Measurements from ENCODE around the gene TRIM40.

The TRIM40 gene

DNA sequence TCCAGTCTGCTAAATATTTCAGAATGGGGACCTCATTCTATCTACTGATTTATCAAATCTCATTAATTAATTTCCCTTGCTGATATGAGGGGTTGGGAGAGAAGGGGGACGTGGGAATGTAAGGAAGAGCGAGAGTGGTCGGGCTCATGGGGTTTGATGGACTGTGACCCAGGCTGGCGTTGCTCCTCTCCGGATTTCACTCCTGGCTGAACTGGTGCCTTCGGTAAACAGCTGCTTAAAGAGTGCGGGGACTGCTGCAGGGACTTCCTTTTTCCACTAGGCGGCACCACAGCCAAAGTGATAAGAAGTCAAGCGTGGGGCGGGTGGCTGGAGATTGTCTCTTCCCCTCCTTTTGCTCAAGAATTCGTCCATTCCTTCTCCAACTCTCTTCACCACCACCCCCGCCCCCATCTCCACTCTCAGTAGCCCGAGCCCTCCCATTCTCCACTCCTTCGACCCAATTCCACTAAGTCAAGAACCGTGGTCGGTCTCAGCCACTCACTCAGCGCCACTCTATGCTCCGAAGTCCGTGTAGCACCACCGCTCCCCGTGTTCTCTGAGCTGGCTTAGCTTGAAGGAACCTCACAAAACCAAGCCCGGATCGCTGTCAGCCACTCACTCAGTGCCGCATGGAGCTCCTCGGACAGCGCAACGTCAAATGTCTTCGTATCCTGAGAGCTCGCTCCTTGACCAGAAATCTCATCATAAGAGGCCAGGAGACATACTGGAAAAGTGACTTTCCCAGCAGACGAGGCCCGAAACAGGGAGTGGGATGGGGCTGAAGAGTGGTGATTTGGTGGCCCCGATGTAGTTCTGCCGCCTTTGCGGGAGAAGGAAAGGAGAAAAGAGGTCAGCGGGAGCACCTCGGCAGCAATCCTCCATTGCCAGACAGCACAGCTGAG is 32.7 kb upstream of the TRIM40 start:
- TF ChIP-seq, protein P1, sequence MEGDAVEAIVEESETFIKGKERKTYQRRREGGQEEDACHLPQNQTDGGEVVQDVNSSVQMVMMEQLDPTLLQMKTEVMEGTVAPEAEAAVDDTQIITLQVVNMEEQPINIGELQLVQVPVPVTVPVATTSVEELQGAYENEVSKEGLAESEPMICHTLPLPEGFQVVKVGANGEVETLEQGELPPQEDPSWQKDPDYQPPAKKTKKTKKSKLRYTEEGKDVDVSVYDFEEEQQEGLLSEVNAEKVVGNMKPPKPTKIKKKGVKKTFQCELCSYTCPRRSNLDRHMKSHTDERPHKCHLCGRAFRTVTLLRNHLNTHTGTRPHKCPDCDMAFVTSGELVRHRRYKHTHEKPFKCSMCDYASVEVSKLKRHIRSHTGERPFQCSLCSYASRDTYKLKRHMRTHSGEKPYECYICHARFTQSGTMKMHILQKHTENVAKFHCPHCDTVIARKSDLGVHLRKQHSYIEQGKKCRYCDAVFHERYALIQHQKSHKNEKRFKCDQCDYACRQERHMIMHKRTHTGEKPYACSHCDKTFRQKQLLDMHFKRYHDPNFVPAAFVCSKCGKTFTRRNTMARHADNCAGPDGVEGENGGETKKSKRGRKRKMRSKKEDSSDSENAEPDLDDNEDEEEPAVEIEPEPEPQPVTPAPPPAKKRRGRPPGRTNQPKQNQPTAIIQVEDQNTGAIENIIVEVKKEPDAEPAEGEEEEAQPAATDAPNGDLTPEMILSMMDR (IDR thresholded peaks at IDR 0.05), result peak; percentile 89
- TF ChIP-seq ZFX (IDR thresholded peaks at IDR 0.05; ENCODE audit: borderline replicate concordance), result no peak
- H3K27ac ChIP-seq, result peak overlapping the region; percentile 38; the same call in 1 of the 2 replicates

DNA sequence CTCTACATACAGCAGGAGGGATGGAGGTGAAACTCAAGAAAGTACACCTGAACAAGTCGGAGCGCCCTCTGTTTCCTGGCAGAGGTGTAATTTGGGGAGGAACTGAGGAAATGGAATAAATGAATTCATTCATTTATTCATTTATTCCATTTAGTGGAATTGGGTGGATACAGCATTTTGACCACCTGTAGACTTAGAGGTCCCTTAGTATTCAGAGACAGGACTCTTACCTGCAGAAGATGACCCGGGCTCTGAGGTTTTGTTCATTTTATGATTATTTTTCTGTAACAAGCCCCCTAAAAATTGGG is 32.1 kb upstream of the TRIM40 start:
- no peak overlapping the region for H3K27ac ChIP-seq
- no peak for TF ChIP-seq ZFX (IDR thresholded peaks at IDR 0.05; ENCODE audit: borderline replicate concordance)
- TF ChIP-seq, protein P1 (IDR thresholded peaks at IDR 0.05), result no peak

DNA sequence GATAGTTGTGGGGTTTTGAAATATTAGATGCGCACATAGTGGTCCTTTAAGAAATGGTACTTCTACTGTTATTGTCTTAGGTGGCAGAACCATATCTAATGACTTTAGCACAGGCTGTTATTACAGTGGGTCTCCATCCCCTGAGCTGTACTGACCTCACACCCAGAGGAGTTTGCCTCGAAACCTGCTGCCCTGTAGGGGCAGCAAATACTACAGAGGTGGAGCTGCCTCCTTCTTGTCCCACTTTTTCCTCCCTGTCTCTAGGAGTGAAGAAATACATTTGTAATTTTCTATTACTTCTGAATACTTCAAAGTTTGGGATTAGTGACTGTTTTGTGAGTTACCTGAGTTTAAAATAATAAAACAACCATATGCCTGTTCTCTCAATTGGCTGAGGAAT is 31.3 kb upstream of the TRIM40 start:
- TF ChIP-seq, protein P1 (IDR thresholded peaks at IDR 0.05), result no peak
- TF ChIP-seq ZFX (IDR thresholded peaks at IDR 0.05; ENCODE audit: borderline replicate concordance), result no peak
- no peak overlapping the region for H3K27ac ChIP-seq

DNA sequence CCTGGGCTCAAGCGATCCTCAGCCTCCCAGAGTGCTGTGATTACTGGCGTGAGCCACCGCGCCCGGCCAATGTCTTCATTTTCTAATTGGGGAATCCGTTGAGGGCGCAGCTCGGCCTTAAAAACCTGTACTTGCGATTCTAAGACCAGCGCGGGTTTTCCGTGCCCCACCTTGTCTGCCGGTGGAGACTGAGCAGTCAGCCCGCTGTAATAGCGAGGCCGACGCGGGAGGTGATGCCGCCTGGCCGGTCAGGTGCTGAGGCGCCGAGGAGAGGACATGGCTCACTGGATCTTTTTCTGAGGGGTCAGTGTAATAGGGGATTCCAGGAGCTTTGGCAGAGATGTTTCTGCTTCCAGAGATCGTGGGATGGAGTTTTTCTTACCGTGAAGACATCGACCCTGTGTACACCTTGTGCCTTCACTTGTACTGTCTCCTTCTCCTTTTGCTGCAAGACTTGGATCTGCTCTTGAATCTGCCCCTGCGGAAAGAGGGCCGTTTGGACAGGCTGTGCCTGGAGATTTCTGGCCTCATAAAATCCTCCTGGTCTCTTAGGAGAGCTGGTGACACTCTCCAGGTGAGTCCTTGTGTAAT is 24.6 kb upstream of the TRIM40 start:
- no peak for TF ChIP-seq ZFX (IDR thresholded peaks at IDR 0.05; ENCODE audit: borderline replicate concordance)
- TF ChIP-seq, protein P1 (IDR thresholded peaks at IDR 0.05), result no peak
- no peak overlapping the region for H3K27ac ChIP-seq

DNA sequence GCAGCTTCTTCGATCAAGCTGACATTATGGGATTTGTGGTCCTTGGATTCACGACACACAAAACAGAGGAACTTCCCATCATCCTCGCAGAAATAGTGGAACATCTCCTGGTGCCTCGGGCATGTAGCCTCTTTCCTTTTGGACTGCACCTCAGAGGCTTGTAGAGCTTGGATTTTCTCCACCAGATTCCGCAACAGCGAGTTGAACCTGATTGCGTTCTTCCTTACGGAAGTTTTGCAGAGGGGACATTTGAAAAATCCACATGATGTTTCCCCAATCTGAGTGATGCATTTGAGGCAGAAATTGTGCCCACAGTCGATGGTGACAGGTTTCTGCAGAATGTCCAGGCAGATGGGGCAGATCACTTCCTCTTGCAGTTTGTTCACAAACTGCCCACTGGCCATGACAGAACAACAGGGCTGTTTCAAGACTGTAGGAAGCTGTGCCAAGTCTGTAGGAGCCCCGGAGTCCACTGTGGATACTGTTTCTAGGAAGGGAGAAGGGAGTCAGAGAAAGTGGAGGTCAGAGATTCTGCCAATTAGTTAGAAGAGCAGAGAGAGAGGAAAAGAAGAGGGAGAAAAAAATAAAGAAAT is 23.4 kb upstream of the TRIM40 start:
- H3K27ac ChIP-seq, result no peak overlapping the region
- TF ChIP-seq ZFX (IDR thresholded peaks at IDR 0.05; ENCODE audit: borderline replicate concordance), result no peak
- TF ChIP-seq, protein P1 (IDR thresholded peaks at IDR 0.05), result no peak

DNA sequence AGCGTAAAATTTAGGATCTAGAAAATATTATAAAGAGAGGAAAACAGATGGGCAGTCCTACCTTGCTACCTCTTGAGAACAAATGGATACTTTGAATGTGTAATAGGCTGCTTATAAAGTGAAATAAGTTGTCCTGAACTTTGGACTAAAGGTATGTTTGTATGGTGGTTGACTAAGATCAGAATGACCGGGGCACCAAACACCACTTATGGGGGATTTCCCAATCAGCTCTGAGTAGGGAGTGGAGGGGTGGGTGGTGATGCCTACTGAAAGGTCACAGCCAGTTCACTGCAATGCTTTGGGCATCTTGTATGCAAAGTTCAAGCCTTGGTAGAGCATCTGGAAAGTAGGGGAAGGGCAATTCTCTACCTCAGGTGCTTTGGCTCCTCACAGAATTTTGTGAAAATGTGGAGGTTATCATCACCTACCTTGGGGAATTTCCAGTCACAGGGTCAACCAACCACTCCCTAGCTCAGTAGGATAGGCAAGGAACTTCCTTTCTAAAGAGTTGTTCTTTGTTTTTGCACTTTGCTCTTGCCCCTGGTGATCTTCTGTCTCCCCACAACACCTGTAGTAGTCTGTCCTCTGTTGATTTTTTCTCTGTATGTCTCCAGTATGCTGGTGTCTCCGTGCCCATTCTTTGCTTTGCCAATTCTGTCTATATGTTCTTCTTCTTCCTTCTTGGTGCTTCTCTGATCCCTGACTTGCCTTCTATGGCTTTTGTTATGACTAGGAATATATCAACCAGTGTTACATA is 22.8 kb upstream of the TRIM40 start, which contains the start of gene TRIM31:
TSS of gene TRIM31 (minus strand) at position 88 of the 757 bp plus-strand sequence. CDS start 285 bp downstream, outside the sequence.
- TF ChIP-seq, protein P1 (IDR thresholded peaks at IDR 0.05), result no peak
- TF ChIP-seq ZFX (IDR thresholded peaks at IDR 0.05; ENCODE audit: borderline replicate concordance), result no peak
- no peak within 1 kb of the TSS for H3K27ac ChIP-seq
